GM23338 (cell line): ENCODE measurements around the gene SMCR8. TPM values are rescaled to one million over a fixed set of nuclear protein-coding genes. Genes with fewer than 3 reads are reported as not detected.

Experiments
- ATAC-seq: fragments of 200-7000 bp; cut with Tn5 transposase; 3 replicates; pipeline ENCODE4 v1.9.1; 2020
- DNase-seq: peaks from one replicate; pipeline ENCODE4 v3.0.0-alpha.2; 2015; ENCODE audit warnings: low spot score
- H2AFZ ChIP-seq: fragments of 200-600 bp; sonication (generic); 2 replicates; pipeline ENCODE4 v1.8.0; 2016; ENCODE audit warnings: antibody characterized with exemption, mild to moderate bottlenecking, moderate library complexity
- H3F3A ChIP-seq: fragments of 200-600 bp; sonication (generic); replicated peaks from 2 replicates; pipeline ENCODE4 v1.8.0; 2017; ENCODE audit warnings: antibody characterized with exemption, mixed run types, low read depth
- H3K27ac ChIP-seq: fragments of 200-600 bp; sonication (generic); 2 replicates; pipeline ENCODE4 v1.6.1; 2016; ENCODE audit warnings: low read depth
- H3K27me3 ChIP-seq: fragments of 200-600 bp; sonication (generic); 2 replicates; pipeline ENCODE4 v1.8.0; 2016; ENCODE audit warnings: mild to moderate bottlenecking, mixed run types, moderate library complexity; ENCODE audit not compliant: insufficient read depth
- H3K36me3 ChIP-seq: fragments of 200-600 bp; sonication (generic); 2 replicates; pipeline ENCODE4 v1.8.0; 2016; ENCODE audit warnings: mild to moderate bottlenecking; ENCODE audit not compliant: insufficient read depth
- H3K4me1 ChIP-seq: fragments of 200-600 bp; sonication (generic); 2 replicates; pipeline ENCODE4 v1.8.0; 2016; ENCODE audit warnings: mild to moderate bottlenecking, moderate library complexity; ENCODE audit not compliant: insufficient read depth
- H3K4me2 ChIP-seq: fragments of 200-600 bp; sonication (generic); 2 replicates; pipeline ENCODE4 v1.7.1; 2017; ENCODE audit warnings: mixed run types
- H3K4me3 ChIP-seq: fragments of 200-600 bp; sonication (generic); 2 replicates; pipeline ENCODE4 v1.6.1; 2016; ENCODE audit warnings: mixed run types
- H3K79me2 ChIP-seq: fragments of 200-600 bp; sonication (generic); replicated peaks from 2 replicates; pipeline ENCODE4 v1.8.0; 2017; ENCODE audit warnings: mild to moderate bottlenecking; ENCODE audit not compliant: insufficient read depth
- H3K9me2 ChIP-seq: fragments of 200-600 bp; sonication (generic); 2 replicates; pipeline ENCODE4 v1.8.0; 2017; ENCODE audit not compliant: insufficient read depth
- H4K20me1 ChIP-seq: fragments of 200-600 bp; sonication (generic); replicated peaks from 2 replicates; pipeline ENCODE4 v1.8.0; 2017; ENCODE audit warnings: mild to moderate bottlenecking; ENCODE audit not compliant: insufficient read depth
- H3K27ac Mint-ChIP-seq: 2 replicates; pipeline ENCODE4 v1.8.0; 2020; ENCODE audit warnings: inconsistent platforms, mild to moderate bottlenecking, moderate library complexity, mixed read lengths
- H3K27me3 Mint-ChIP-seq: 3 replicates; pipeline ENCODE4 v1.8.0; 2022; ENCODE audit warnings: low read depth, mild to moderate bottlenecking, moderate library complexity, mixed read lengths, inconsistent platforms; ENCODE audit not compliant: insufficient read depth, poor library complexity
- H3K36me3 Mint-ChIP-seq: 3 replicates; pipeline ENCODE4 v1.8.0; 2021; ENCODE audit warnings: low read depth, mild to moderate bottlenecking, inconsistent platforms, moderate library complexity, mixed read lengths
- H3K4me1 Mint-ChIP-seq: 3 replicates; pipeline ENCODE4 v1.8.0; 2020; ENCODE audit warnings: mild to moderate bottlenecking, inconsistent platforms, mixed read lengths
- H3K4me3 Mint-ChIP-seq: 3 replicates; pipeline ENCODE4 v1.8.0; 2021; ENCODE audit warnings: moderate library complexity, mild to moderate bottlenecking, inconsistent platforms, mixed read lengths
- H3K9me3 Mint-ChIP-seq: 3 replicates; pipeline ENCODE4 v1.8.0; 2020; ENCODE audit warnings: moderate library complexity, mild to moderate bottlenecking, inconsistent platforms, mixed read lengths
- CREB1 ChIP-seq: fragments of 250-450 bp; sonication (Bioruptor Pico); IDR thresholded peaks from 2 replicates; pipeline ENCODE4 v1.5.0; 2020; ENCODE audit warnings: low read depth, mild to moderate bottlenecking, moderate library complexity
- EZH2 ChIP-seq: fragments of 200-600 bp; sonication (generic); IDR thresholded peaks from one replicate; pipeline ENCODE4 v1.8.0; 2017; ENCODE audit warnings: antibody characterized with exemption, mild to moderate bottlenecking, low read depth; ENCODE audit not compliant: unreplicated experiment
- EZH2phosphoT487 ChIP-seq: fragments of 200-600 bp; sonication (generic); IDR thresholded peaks from one replicate; pipeline ENCODE4 v1.8.1; 2018; ENCODE audit warnings: antibody characterized with exemption; ENCODE audit not compliant: unreplicated experiment
- NANOG ChIP-seq: IDR thresholded peaks from 2 replicates; pipeline ENCODE4 v1.6.1; 2016; ENCODE audit warnings: antibody characterized with exemption, borderline replicate concordance
- POLR2AphosphoS5 ChIP-seq: IDR thresholded peaks from 2 replicates; pipeline ENCODE4 v1.6.1; 2016; ENCODE audit warnings: antibody characterized with exemption, low read depth
- ZNF114 ChIP-seq: fragments of 250-450 bp; sonication (Bioruptor Pico); IDR thresholded peaks from 2 replicates; pipeline ENCODE4 v1.5.0; 2020; ENCODE audit warnings: mild to moderate bottlenecking, moderate library complexity
- ZNF331 ChIP-seq: fragments of 250-450 bp; sonication (Bioruptor Pico); IDR thresholded peaks from 2 replicates; pipeline ENCODE4 v1.5.0; 2020; ENCODE audit warnings: low read depth, mild to moderate bottlenecking, moderate library complexity
- polyA plus RNA-seq: library from polyadenylated mRNA; unstranded; fragments of >200 nt; fragmentation: Nextera tagmentation; extraction: Ambion mirVana; gene quantifications from 2 replicates; pipeline ENCODE4 v1.2.1, GENCODE V29; 2016
- total RNA-seq: library from RNA; depleted of rRNA; stranded (reverse); fragments of >200 nt; shearing (Covaris generic); gene quantifications from 2 replicates; pipeline ENCODE4 v1.2.3, GENCODE V29; 2014
- TF ChIP-seq, protein P1 (sequence below): fragments of 250-450 bp; sonication (Bioruptor Pico); IDR thresholded peaks from 2 replicates; pipeline ENCODE4 v1.5.0; 2020; ENCODE audit warnings: mild to moderate bottlenecking, moderate library complexity
- TF ChIP-seq, protein P2 (sequence below), 2 experiments: fragments of 200-600 bp in 1 of 2; sonication (generic) in 1 of 2; conservative IDR thresholded peaks; 2 replicates each; pipeline versions ENCODE4 v1.5.1 to v1.6.1; 2016 to 2017; ENCODE audit warnings: antibody characterized with exemption in 2 of 2, low read depth in 2 of 2, mild to moderate bottlenecking in 2 of 2, moderate library complexity in 1 of 2
- TF ChIP-seq, protein P3 (sequence below): IDR thresholded peaks from one replicate; pipeline ENCODE4 v1.6.1; 2018; ENCODE audit warnings: antibody characterized with exemption; ENCODE audit not compliant: unreplicated experiment

Gene SMCR8
- total and polyA plus RNA-seq, 2 experiments from 2014 or later = 1.5 to 20.1 TPM

DNA sequence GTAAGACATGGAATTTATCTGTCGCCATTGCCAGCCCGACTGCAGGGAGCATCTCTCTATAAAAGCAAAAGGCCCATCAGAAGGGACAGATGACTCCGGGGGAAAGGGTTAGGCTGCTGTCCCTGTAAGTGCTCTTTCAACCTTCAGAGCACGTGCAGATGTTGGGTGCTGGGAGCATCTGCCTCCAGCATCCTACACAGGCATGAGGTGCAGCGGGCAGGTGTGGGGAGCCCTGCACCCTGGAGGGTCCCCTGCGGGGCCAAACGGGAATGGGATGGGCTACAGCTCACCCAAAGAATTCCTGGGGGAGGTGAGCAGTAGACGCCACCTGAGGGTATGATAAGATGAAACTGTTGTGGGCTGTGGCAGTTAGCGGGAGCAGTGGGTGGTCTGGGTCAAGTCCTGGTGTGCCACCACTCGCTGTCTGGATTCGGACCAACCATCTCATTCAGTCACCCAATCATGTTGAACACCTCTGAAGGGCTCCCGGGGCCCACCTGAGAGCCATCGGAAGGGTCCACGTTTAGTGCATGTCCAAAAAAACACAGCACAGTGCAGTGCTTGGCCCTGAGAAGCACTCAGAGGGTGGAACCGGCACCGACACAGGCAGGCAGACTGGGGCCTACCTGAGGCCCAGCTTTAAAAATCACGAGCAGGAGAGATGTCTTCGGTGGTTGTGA, 3.8 kb downstream of the SMCR8 start:
- 0 out of 2 replicates have a peak, but pooled peaks cover 6% of the 10 kb centered on the region for H3F3A ChIP-seq
- H4K20me1 ChIP-seq = peaks cover 6% of the 10 kb centered on the region
- H2AFZ ChIP-seq = no peak overlapping the region
- peaks cover 43% of the 10 kb centered on the region for H3K36me3 Mint-ChIP-seq
- TF ChIP-seq EZH2 (no peak), EZH2phosphoT487 (no peak), ZNF331 (no peak), ZNF114 (CRISPR knock-in tag) (no peak), NANOG (no peak), CREB1 (no peak), POLR2AphosphoS5 (no peak)
- TF ChIP-seq, protein P1, sequence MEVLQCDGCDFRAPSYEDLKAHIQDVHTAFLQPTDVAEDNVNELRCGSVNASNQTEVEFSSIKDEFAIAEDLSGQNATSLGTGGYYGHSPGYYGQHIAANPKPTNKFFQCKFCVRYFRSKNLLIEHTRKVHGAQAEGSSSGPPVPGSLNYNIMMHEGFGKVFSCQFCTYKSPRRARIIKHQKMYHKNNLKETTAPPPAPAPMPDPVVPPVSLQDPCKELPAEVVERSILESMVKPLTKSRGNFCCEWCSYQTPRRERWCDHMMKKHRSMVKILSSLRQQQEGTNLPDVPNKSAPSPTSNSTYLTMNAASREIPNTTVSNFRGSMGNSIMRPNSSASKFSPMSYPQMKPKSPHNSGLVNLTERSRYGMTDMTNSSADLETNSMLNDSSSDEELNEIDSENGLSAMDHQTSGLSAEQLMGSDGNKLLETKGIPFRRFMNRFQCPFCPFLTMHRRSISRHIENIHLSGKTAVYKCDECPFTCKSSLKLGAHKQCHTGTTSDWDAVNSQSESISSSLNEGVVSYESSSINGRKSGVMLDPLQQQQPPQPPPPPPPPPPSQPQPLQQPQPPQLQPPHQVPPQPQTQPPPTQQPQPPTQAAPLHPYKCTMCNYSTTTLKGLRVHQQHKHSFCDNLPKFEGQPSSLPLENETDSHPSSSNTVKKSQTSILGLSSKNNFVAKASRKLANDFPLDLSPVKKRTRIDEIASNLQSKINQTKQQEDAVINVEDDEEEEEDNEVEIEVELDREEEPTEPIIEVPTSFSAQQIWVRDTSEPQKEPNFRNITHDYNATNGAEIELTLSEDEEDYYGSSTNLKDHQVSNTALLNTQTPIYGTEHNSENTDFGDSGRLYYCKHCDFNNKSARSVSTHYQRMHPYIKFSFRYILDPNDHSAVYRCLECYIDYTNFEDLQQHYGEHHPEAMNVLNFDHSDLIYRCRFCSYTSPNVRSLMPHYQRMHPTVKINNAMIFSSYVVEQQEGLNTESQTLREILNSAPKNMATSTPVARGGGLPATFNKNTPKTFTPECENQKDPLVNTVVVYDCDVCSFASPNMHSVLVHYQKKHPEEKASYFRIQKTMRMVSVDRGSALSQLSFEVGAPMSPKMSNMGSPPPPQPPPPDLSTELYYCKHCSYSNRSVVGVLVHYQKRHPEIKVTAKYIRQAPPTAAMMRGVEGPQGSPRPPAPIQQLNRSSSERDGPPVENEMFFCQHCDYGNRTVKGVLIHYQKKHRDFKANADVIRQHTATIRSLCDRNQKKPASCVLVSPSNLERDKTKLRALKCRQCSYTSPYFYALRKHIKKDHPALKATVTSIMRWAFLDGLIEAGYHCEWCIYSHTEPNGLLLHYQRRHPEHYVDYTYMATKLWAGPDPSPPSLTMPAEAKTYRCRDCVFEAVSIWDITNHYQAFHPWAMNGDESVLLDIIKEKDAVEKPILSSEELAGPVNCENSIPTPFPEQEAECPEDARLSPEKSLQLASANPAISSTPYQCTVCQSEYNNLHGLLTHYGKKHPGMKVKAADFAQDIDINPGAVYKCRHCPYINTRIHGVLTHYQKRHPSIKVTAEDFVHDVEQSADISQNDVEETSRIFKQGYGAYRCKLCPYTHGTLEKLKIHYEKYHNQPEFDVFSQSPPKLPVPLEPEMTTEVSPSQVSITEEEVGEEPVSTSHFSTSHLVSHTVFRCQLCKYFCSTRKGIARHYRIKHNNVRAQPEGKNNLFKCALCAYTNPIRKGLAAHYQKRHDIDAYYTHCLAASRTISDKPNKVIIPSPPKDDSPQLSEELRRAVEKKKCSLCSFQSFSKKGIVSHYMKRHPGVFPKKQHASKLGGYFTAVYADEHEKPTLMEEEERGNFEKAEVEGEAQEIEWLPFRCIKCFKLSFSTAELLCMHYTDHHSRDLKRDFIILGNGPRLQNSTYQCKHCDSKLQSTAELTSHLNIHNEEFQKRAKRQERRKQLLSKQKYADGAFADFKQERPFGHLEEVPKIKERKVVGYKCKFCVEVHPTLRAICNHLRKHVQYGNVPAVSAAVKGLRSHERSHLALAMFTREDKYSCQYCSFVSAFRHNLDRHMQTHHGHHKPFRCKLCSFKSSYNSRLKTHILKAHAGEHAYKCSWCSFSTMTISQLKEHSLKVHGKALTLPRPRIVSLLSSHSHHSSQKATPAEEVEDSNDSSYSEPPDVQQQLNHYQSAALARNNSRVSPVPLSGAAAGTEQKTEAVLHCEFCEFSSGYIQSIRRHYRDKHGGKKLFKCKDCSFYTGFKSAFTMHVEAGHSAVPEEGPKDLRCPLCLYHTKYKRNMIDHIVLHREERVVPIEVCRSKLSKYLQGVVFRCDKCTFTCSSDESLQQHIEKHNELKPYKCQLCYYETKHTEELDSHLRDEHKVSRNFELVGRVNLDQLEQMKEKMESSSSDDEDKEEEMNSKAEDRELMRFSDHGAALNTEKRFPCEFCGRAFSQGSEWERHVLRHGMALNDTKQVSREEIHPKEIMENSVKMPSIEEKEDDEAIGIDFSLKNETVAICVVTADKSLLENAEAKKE (CRISPR knock-in tag) = no peak
- TF ChIP-seq, protein P2, sequence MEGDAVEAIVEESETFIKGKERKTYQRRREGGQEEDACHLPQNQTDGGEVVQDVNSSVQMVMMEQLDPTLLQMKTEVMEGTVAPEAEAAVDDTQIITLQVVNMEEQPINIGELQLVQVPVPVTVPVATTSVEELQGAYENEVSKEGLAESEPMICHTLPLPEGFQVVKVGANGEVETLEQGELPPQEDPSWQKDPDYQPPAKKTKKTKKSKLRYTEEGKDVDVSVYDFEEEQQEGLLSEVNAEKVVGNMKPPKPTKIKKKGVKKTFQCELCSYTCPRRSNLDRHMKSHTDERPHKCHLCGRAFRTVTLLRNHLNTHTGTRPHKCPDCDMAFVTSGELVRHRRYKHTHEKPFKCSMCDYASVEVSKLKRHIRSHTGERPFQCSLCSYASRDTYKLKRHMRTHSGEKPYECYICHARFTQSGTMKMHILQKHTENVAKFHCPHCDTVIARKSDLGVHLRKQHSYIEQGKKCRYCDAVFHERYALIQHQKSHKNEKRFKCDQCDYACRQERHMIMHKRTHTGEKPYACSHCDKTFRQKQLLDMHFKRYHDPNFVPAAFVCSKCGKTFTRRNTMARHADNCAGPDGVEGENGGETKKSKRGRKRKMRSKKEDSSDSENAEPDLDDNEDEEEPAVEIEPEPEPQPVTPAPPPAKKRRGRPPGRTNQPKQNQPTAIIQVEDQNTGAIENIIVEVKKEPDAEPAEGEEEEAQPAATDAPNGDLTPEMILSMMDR (conservative IDR thresholded peaks at IDR 0.05; ENCODE audit: low read depth in 2 of 2) = no peak
- TF ChIP-seq, protein P3, sequence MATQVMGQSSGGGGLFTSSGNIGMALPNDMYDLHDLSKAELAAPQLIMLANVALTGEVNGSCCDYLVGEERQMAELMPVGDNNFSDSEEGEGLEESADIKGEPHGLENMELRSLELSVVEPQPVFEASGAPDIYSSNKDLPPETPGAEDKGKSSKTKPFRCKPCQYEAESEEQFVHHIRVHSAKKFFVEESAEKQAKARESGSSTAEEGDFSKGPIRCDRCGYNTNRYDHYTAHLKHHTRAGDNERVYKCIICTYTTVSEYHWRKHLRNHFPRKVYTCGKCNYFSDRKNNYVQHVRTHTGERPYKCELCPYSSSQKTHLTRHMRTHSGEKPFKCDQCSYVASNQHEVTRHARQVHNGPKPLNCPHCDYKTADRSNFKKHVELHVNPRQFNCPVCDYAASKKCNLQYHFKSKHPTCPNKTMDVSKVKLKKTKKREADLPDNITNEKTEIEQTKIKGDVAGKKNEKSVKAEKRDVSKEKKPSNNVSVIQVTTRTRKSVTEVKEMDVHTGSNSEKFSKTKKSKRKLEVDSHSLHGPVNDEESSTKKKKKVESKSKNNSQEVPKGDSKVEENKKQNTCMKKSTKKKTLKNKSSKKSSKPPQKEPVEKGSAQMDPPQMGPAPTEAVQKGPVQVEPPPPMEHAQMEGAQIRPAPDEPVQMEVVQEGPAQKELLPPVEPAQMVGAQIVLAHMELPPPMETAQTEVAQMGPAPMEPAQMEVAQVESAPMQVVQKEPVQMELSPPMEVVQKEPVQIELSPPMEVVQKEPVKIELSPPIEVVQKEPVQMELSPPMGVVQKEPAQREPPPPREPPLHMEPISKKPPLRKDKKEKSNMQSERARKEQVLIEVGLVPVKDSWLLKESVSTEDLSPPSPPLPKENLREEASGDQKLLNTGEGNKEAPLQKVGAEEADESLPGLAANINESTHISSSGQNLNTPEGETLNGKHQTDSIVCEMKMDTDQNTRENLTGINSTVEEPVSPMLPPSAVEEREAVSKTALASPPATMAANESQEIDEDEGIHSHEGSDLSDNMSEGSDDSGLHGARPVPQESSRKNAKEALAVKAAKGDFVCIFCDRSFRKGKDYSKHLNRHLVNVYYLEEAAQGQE = no peak
- no peaks in the 10 kb centered on the region for H3K36me3 ChIP-seq
- ATAC-seq (no peak), DNase-seq (no peak)
- peaks cover 29% of the 10 kb centered on the region for H3K4me1 Mint-ChIP-seq
- H3K27me3 Mint-ChIP-seq = peaks cover 20% of the 10 kb centered on the region
- no peaks in the 10 kb centered on the region for H3K9me2 ChIP-seq
- H3K4me2 ChIP-seq = no peak overlapping the region
- no peak overlapping the region for H3K4me3 ChIP-seq
- no peaks in the 10 kb centered on the region for H3K27me3 ChIP-seq
- no peak overlapping the region for H3K27ac ChIP-seq
- H3K79me2 ChIP-seq = peaks cover 59% of the 10 kb centered on the region
- no peak overlapping the region; the same call in 2 of the 3 replicates for H3K4me3 Mint-ChIP-seq
- no peak overlapping the region for H3K27ac Mint-ChIP-seq
- H3K9me3 Mint-ChIP-seq = peaks cover 7% of the 10 kb centered on the region; the same call in 1 of the 3 replicates
- peaks cover 8% of the 10 kb centered on the region; the same call in 1 of the 2 replicates for H3K4me1 ChIP-seq
